ENCODE measurements around the gene ACAD8.

ACAD8 gene

DNA sequence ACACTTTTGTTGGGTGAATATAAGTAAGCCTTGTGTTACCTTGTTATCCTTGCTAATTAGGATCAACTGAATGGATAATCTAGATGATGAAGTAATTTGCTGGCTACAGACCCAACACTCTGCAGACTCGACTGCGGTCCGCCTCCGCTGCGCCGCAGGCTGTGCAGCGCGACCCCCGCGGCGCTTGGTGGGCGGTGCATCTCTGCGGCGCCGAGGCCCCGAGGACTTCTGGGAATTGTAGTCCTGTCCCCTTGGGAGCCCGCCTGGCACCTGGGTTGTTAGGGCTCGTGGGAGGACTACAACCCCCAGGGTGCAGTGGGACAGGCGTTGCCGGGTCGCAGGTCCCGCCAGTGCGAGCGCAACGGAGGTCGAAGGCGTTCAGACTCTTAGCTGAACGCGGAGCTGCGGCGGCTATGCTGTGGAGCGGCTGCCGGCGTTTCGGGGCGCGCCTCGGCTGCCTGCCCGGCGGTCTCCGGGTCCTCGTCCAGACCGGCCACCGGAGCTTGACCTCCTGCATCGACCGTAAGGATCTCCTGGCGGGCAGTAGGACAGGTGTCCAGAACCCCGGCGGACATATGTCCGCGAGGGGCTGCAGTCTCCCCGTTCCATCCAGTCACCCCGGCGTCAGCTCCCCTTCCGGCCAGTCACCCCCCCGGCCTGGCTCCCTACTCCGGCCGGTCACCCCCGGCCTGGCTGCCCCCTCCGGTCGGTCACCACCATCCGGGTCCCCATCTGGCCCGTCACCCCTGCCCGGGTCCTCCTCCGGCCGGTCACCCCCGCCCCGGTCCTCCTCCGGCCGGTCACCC is at the start of gene ACAD8, which contains the start of gene THYN1:
ACAD8 (plus strand) TSS at position 381 of the 806 bp plus-strand sequence; CDS start at position 414, 33 bp downstream.
THYN1 (minus strand) TSS at position 165 of the 806 bp plus-strand sequence. CDS start 470 bp downstream, outside the sequence.
- peak; percentile 94 for DNase-seq (ENCODE audit: low read depth)

DNA sequence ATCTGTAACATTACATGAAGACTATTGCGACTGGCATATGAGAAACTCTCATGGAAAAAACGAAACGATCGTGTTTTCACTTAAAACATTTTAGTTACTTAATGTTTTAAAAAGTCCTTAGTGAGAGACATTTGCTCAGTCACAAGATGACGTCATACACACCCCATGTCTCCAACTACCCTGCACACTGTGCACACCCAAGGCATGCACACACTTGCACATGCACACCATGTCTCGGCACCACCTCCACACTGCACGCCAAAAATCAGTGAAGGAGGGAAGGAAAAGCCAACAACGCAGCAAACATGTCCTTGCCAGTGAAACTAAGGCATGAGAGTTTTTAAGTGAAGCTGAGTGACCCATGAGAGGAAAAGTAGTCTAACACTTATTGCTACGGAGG is 47.6 kb upstream of the ACAD8 start:
- DNase-seq (ENCODE audit: low read depth), result no peak

DNA sequence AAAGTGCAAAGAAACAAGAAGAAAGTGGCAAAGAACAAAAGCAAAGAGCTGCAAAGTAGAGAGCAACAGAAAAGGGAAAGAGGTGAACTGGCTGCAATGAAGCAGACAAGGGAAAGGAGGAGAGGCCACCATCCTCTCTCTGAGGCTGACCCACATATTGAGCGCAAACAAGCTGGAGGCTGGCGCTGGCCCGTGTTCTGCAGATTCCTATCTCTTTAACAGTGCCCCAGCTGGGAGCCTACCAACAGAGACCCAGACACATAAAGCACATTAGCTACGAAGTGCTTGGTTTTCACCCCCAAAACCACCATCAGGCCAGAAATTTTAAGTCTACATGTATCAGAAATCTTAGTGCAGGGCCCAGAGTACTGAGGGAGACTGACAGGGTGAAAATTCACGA is 47.2 kb upstream of the ACAD8 start:
- DNase-seq (ENCODE audit: low read depth), result no peak

DNA sequence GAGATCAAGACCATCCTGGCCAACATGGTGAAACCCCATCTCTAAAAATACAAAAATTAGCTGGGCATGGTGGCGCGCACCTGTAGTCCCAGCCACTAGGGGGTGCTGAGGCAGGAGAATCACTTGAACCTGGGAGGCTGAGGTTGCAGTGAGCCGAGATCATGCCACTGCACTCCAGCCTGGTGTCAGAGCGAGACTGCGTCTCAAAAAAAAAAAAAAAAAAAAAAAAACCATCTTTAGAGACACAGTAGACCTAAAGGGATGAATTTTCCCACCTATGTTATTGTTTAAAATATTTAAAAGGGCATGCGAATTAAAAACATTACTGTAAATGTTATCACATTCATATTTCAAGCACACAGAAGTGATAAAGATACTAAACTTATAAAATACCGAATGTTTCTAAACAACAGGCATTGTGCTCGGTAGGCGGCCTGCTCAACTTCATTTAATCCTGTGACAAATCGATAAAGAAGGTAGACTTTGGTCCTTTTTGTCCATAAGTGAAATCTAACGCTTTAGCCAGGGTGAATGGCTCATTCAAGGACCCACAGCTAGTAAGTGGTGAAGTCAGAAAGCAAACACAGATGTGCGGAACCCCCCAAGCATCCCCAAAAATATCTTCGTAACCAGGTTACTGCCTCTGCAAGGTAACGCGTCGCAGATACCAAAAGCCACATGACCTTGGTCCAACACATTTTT is 45.7 kb upstream of the ACAD8 start:
- no peak for DNase-seq (ENCODE audit: low read depth)

DNA sequence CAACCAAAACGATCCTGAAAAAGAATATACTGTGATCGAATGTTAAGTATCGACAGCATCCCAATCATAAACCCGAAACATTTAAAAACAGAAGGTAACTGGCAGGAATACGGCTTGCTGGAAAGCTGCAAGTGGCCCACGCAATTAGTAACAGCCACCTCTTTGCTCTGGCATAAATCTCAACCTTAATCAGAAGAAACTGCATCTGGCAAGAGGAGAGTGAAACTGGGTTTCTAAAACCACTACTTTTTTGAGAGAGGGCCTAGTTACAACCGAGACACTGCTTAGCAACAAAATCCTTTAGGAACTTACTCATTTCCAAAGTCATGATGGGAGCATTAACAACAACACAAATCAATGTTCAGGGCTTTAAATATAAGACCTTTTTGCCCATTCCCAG is 37.5 kb upstream of the ACAD8 start:
- DNase-seq (ENCODE audit: low read depth), result no peak

DNA sequence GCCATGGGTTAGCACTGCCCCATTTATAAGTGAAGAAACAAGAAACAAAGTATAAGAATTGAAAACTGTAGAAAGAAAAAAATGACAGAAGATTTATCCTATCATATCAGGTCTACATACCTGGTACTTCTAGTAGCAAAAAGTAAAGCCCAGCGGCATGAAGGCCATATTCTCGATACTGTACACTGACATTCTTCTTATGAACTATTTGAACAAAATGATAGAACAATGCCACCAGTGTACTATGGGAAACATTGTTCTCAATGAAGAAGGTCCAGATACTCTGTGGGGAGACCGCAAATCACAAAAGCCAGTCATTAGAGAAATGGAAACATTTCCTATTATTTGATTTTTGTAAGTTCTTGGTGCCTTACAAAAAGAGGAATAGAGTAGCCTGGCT is 36.6 kb upstream of the ACAD8 start:
- no peak for DNase-seq (ENCODE audit: low read depth)

DNA sequence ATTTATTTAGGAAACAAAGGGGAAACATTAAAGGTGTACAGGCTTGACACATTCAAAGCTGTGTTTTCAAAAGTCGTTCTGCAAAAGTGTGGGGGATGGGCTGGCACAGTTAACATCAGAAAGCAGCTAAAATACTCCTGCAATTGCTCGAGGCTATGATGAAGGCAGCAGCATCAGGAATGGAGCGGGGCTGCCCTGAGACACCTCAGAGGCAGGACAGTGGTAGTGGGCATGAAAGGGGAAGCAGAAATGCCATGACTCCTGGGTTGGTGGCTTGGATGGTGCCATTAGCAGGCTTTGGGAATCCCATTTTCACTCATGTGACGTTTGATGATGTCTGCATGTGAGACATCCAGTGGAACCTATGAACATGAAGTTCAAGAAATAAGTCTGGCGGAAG is 30.2 kb upstream of the ACAD8 start:
- no peak for DNase-seq (ENCODE audit: low read depth)

DNA sequence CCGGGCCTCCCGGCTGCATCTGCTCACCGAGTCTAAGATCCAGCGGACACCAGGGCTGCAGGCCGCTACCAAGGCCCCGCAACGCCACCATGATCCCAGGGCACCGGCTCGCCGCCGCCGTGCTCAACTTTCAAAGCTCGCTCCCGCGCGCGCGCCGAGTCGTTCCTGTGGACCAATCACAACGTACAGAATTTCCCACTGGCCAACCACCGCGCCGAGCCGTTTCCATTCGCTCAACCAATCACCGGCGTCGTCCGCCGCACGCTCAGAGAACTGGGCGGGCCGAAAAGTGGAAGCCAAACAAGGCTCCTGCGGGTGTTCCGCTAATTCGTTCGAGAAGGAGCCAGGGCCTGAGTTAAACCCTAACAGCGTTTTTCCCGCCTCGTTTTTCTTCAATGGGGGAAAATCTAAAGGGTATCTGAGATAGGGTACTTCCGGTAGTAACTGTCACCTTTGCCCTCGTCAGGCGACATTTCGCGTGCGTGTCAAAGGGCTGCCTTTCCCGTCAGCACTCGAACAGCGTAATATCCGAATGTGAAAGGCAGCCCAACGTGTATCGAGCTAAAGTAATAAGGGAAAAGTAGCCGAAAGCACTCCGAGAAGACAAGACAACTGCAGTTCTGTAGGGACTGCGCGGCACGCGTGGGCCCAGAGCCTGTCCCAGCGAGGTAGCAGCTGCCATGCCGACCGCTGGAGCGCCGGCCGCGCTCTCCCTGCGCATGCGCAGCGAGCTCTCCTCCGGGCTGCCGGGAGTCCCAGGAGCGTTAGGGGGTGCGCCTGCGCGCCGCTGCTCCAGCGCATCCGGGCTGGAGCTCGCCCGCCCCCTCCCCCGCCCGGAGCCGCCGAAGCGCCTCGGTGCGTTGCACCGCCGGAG is 29.3 kb upstream of the ACAD8 start, which contains the start of the genes NCAPD3 and VPS26B:
NCAPD3 (minus strand) TSS at position 132 of the 874 bp plus-strand sequence; CDS start at position 91, 41 bp downstream.
VPS26B (plus strand) TSS at position 836 of the 874 bp plus-strand sequence. CDS start 452 bp downstream, outside the sequence.
- peak; percentile 94 for DNase-seq (ENCODE audit: low read depth)

DNA sequence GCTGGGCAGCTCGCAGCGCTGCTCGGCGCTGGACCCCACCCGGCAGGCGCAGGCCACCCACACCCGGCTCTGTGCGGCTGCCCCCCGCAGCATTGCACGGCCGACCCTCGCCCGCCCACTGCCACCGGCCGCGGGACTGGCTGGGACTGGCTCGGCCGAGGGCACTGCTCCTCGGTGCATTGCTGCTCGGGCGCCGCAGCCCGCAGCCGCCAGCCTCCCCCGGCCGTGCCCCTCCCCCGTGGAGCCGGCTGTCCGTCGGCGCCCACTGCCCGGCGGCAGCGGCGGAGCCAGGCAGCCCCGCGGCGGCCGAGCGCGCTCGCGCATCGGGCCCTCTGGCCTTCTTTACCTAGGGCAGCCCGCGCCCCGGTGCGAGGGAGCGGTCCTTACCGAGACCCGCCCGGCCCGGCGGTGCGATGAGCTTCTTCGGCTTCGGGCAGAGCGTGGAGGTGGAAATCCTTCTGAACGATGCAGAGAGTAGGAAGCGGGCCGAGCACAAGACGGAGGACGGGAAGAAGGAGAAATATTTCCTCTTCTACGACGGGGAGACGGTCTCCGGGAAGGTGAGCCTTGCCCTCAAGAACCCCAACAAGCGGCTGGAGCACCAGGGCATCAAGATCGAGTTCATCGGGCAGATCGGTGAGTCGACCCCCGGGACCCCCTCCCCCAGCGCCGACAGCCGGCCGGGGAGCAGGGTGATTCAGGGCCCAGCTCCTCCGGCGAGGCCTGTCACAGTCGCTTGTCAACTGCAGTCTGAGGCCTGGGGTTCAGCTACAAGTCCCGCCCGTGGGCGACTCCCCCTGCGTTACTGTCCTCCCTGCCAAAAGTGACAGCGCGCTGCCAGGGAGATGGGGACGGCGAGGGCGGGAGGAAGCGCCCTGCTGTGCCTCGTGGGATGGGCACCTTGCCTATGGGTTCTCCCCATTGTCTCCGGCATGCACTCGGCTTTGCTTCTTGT is 28.4 kb upstream of the ACAD8 start:
- DNase-seq (ENCODE audit: low read depth), result peak; percentile 9

DNA sequence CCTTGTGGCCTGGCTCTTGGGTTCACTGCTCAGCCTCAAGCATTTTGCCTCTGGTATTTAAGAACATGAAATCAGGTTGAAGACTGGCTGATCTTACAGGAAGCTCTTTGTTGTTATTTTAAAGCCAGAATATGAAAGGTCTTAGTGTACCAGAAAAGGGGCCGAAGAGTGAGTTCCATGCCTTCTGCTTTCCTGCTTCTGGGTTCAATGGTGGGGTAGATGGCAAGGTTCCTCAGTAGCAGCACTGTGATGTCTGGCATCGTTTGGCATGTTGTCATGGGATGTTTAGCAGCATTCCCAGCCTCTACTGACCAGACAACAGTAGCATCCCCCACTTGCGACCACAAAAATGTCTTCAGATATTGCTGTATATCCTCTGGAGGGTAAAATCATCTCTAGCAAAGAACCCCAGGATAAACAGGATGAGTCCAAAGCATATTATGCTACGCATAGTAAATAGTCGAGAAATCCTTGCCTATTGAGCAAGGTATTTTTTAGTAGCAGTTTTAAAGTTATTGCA is 26.5 kb upstream of the ACAD8 start:
- DNase-seq (ENCODE audit: low read depth), result no peak

DNA sequence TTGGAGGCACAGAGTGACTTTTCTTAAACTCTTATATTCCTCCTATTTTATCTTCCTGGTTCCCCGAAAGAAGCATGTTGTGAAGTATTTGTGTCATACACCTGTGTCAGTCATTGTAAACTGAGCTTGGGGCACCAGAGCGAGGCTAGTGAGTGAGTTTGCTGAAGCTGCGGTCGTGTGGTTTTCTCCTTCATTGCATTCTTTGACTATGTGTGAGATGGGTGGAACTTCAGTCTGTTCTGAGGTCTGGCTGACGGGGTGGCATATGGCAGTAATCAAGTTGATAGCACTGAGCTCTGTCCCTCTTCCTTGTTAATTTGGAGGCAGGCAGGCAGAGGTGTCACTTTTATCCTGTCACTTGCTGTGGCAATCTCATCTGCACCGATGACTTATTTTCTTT is 24.7 kb upstream of the ACAD8 start:
- DNase-seq (ENCODE audit: low read depth), result no peak

DNA sequence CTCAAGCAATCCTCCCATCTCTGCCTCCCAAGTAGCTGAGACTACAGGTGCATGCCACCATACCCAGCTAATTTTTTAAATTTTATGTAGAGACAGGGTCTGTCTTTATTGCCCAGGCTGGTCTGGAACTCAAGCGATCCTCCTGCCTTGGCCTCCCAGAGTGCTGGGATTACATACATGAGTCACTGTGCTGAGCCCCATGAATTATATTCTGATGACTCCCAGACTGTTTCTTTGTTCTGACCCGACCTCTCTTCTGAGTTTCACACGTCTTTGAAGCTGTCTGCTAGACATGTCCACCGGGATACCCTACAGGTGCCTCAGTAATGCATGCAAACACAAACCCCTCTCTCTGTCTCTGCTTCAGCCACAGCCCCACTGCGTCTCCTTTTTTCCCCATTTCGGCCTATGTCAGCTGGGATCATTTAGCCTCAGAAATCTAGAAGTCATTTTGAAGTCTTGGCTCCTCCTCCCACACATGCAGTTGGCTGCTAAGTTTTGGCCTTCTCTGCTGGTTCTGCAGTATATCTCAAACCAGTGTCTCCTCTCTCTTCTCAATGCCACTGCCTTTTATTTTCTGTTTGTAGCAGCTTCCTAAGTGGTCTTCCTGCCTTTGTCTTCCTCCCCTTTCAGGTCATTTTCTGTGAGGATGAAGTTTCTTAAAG is 24.1 kb upstream of the ACAD8 start:
- no peak for DNase-seq (ENCODE audit: low read depth)

DNA sequence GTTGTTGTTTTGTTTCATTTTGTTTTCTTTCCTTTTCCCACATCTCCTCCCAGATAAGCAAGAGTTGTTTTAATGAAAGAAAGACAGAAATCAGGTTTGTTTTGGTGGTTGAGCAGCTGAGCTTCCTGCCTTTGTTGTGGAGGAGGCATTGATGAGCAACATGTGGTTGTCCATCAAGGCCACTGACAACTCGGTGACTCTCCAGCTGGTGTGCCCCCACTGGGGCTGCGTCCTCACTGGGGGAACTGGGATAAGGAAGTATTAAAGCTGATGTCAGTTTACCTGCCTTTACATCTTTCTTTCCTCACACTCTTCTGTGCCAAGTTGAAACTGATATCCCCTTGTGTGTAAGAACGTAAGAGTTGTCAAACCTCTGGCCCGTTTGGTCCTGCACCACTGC is 23.0 kb upstream of the ACAD8 start:
- DNase-seq (ENCODE audit: low read depth), result no peak

DNA sequence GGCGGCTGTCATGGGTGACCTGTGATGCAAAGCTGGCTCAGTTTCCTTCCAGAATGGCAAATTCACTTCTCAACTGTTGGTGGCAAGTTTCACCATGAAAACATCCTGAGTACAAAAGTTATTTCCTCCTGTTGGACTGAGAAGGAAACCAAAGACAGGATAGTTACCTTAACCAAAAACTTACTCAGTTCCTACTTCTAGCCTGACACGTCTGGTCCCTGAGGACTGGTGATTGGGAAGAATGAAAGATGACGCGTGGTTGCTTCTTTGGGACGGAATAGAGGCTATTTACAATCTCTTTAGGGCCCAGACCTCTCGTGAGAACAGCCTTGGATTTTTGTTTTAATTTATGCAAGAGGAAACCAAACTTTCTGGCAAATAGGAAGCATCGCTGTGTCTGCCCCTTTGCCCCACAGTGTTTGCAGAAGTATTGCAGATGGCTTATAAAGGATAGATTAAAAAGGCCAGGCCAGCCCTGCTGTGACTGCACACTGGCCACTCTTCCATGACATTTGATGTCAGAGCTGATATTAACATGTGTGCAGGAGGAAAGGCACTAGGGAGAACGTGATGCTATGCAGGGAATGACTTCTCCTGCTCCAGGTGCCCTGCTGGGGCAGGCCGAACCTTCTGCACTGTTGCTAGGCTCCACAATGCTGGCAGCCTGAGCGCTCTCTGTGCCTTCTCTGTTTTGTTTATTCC is 21.3 kb upstream of the ACAD8 start:
- no peak for DNase-seq (ENCODE audit: low read depth)

DNA sequence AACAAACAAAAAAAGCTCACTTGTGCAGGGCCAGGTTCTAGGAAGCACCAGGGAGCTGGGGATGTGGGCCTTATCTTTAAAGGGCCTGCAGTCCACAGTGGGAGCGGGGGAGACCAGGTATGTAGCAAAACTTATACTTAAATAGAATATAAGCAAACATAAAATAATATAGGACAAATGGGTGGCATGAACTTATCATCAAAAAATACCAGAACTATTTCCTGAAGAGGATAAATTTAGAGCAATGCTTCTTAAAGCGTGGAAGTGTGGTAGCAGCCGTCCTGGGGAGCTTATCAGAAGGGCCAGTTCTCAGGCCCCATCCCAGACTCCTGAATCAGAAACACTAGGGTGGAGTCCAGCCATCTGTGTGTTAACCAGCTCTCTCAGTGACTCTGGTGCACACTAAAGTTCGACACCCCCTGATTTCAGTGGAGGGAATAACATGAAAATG is 19.6 kb upstream of the ACAD8 start:
- no peak for DNase-seq (ENCODE audit: low read depth)

DNA sequence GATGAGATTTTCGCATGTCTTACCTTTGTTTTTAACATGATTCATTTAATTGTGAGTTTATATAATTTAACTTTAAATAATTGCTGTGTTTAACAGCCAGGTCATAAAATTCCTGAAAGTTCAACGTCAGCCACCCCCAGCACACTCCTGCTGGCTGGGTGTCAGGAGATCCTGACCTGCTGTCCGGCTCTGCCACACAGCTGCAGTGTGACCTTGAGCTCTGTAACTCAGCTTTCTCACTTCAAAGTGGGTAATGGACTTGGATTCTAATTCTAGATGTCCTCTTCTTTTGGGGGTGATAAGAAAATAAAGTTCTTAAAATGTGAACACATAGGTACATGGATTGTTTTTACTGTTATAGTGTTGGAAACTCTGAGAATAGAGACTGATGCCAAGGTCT is 18.0 kb upstream of the ACAD8 start:
- no peak for DNase-seq (ENCODE audit: low read depth)

DNA sequence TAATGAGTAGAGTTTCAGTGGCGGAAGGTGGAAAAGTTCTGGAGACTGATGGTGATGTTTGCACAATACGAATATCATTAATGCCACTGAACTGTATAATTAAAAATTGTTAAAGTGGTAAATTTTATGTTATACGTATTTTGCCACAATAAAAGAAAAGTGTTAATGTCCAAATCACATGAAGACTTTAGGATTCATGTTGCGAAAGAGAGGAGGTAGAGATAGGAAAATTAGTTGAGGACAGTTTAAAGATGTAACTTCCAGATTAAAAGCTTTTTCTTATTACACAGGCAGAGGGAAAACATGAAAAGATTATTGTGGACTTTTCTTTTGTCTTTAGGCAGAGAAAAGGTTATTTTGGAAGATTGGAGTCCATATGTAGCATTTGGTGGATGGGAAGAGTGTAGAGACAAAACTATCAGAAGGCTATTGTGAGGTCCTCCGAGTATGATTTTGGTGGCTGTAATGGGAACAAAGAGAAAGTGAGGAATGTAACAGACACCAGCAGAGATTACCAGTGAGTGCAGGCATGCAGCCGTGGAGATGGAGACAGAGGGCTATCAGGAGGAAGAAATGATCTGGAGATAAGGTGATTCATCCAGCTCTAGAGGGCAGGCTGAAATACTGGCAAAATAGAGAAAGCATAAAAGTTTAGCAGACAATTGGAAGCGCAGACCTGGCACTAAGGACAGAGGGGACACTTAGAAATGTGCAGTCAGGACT is 16.4 kb upstream of the ACAD8 start:
- DNase-seq (ENCODE audit: low read depth), result no peak

DNA sequence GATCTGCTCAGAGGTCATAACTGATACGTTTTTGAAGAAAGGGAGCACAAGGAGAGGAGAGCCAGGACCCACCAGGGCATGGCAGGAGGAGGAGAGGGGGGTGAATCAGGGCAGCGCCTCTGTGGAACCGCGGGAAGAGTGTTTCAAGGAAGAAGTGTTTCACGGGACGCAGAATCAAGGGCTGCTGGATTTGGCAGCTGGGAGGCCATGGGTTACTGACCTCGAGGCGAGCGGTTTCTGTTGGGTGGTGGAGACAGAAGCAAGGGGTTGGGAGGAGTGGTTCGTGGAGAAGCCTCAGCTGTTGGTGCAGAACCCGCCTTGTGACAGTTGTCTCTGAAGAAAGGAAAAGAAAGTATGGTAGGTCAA is 15.8 kb upstream of the ACAD8 start:
- DNase-seq (ENCODE audit: low read depth), result no peak

DNA sequence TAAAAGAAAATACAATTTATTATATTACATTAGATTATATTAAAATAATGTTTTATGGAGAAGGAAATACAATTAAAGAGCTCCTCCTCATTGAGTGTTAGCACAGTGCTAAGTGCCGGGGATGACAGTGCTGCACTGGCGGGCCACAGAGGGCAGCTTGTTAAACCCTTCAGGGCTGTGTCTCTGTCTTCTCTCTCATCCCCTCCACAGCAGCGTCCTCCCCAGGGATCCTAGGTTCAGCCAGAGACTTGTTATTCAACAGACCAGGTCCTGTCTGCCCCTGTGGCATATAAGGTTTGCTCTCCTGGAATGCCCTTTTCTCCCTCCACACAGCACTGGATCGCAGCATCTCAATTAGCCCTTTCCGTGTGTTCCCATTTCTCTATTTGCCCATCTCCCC is 14.4 kb upstream of the ACAD8 start:
- no peak for DNase-seq (ENCODE audit: low read depth)
